LNCaP clone FGC (cell line): ENCODE data around the gene SERPINI1.
A peak's percentile ranks its signal among the peaks of the same experiment; 100 is the strongest.

Source experiments
- DNase-seq: peaks from one replicate; pipeline ENCODE4 v3.0.0-alpha.2; 2011; ENCODE audit warnings: low read depth
- H3K4me3 ChIP-seq: 2 replicates; pipeline ENCODE4 v1.5.1; 2011; ENCODE audit warnings: mild to moderate bottlenecking, low read depth, low read length, control low read depth
- TF ChIP-seq, protein P1 (sequence below): IDR thresholded peaks from 2 replicates; pipeline ENCODE4 v1.5.1; 2012; ENCODE audit warnings: mild to moderate bottlenecking; ENCODE audit not compliant: control insufficient read depth, insufficient read depth; ENCODE audit errors: extremely low read depth

Gene SERPINI1

DNA sequence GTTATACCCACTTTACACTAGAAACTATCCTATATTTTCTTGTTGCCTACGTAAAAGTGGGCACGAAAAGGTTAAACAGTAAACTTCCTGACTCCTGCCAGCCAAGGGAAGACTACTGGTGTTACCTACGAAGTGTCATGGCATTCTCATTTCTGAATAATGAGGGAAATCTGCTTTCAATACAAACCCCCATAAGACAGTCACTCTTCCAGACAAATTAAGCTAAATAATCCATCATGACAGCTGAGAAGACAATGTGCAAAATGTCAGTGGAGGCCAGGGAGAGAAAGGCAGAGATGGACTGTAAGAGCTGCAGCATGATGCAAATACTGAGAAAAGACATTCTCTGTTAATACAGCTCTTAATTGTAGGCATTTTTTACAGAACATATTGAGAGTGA lies 136.5 kb downstream of the SERPINI1 start:
- no peak for DNase-seq
- TF ChIP-seq, protein P1, sequence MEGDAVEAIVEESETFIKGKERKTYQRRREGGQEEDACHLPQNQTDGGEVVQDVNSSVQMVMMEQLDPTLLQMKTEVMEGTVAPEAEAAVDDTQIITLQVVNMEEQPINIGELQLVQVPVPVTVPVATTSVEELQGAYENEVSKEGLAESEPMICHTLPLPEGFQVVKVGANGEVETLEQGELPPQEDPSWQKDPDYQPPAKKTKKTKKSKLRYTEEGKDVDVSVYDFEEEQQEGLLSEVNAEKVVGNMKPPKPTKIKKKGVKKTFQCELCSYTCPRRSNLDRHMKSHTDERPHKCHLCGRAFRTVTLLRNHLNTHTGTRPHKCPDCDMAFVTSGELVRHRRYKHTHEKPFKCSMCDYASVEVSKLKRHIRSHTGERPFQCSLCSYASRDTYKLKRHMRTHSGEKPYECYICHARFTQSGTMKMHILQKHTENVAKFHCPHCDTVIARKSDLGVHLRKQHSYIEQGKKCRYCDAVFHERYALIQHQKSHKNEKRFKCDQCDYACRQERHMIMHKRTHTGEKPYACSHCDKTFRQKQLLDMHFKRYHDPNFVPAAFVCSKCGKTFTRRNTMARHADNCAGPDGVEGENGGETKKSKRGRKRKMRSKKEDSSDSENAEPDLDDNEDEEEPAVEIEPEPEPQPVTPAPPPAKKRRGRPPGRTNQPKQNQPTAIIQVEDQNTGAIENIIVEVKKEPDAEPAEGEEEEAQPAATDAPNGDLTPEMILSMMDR = no peak
- no peak overlapping the region for H3K4me3 ChIP-seq

DNA sequence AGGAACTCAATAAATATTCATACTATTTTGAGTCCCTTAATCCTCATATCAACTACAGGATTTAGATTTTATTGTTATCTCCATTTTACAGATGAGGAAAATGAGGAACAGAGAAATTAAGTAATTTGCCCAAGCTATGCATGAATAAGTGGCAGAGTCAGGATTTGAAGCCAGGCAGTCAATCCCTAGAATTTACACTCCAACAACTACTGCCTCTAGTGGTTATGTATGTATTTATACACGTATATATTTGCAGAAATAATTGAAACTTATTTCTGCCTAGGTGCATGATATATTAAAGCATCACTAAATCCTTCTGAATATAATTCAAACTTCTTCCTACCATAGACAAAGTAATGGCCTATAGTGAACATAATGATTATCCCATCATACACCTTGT lies 137.4 kb downstream of the SERPINI1 start:
- no peak overlapping the region for H3K4me3 ChIP-seq
- TF ChIP-seq, protein P1 = peak; percentile 26; the same call in 1 of the 2 replicates
- no peak for DNase-seq

DNA sequence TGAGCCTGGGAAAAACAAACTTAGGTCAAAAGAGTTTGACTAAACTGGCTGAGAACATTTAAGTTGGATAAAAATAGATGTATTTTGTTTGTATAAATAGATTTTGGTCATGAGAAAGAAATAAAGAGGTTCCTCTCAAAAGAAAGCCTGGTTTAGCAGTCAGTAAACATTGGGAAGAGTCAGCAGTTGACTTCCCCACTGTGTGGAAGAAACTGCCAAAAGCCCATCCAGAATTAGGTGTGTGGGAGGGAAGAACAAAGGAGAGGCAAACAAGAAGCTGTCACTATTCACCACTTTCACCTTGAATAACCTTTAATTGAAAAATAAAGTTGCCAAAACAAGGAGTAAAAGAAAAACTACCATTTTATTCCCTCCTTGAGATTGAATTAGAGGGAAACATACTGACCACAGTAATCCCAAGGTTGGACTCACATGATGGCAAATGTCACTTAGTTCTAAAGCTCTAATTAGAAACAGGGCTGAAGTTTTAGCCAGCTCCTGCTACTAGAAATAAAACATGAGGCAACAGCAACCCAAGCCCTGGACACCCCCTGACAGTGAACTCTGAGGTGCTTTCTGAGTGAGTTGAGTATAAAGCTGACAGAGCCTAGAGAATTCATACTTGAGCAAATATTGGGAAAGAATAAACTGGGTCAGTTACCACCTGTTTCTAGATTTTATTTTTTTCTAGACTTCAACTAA lies 139.3 kb downstream of the SERPINI1 start:
- no peak overlapping the region for H3K4me3 ChIP-seq
- TF ChIP-seq, protein P1 = no peak
- no peak for DNase-seq
